ENCODE results near the gene ADTRP.

DNA sequence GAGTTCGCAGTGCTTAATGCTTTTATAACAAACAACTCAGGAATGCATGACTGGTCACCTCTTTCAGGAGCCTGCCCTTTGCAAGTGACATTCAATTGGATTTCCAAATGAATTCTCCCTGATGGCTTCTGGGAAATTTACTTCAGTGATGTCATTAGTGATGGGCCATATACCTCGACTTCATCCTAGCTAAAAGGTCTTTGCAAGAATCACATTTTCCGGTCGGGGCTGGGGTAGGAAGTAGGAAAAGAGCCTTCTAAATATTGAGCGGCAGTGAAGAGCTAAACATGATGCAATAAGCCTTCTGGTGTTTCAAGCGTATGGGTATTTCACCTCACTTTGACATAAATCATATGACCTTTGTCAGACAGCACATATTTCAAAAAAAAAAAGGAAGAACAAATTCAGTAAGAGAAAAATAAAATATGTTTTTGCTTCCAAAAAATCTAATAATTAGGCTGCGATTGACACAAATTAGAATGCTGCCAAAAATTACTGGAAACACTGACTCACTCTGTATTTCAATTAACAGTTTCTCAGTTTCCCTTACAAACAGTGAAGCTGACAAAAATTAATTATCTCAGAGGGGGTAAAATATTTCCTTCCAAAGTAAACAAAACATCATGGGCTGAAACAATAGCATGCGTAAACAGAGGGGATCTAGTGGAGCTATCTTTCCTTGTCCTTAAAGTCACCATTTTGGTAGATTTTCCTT, 39.8 kb downstream of the ADTRP start:
- TF ChIP-seq POLR2A (IDR thresholded peaks at IDR 0.05) = no peak
- TF ChIP-seq, protein P1, sequence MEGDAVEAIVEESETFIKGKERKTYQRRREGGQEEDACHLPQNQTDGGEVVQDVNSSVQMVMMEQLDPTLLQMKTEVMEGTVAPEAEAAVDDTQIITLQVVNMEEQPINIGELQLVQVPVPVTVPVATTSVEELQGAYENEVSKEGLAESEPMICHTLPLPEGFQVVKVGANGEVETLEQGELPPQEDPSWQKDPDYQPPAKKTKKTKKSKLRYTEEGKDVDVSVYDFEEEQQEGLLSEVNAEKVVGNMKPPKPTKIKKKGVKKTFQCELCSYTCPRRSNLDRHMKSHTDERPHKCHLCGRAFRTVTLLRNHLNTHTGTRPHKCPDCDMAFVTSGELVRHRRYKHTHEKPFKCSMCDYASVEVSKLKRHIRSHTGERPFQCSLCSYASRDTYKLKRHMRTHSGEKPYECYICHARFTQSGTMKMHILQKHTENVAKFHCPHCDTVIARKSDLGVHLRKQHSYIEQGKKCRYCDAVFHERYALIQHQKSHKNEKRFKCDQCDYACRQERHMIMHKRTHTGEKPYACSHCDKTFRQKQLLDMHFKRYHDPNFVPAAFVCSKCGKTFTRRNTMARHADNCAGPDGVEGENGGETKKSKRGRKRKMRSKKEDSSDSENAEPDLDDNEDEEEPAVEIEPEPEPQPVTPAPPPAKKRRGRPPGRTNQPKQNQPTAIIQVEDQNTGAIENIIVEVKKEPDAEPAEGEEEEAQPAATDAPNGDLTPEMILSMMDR (IDR thresholded peaks at IDR 0.05) = no peak

Measured in uterus (tissue), 2 donors.